Choroid plexus epithelial cell (primary cell): Measurements from ENCODE around the gene GNAT2.

ENCODE experiments used
- DNase-seq: peaks from one replicate; pipeline ENCODE4 v3.0.0-alpha.2; 2010; ENCODE audit warnings: low read depth
- H3K4me3 ChIP-seq: 2 replicates; pipeline ENCODE4 v1.5.1; 2011; ENCODE audit warnings: low read depth, mild to moderate bottlenecking, control low read depth, low read length, moderate library complexity
- CTCF ChIP-seq: conservative IDR thresholded peaks from 2 replicates; pipeline ENCODE4 v1.5.1; 2011; ENCODE audit warnings: low read depth, mild to moderate bottlenecking, control low read depth, inconsistent platforms, low read length, moderate library complexity

GNAT2 gene

GRCh38 chr1:109636201-109636952 is 17.0 kb upstream of the GNAT2 start:
- no peak for TF ChIP-seq CTCF
- H3K4me3 ChIP-seq: no peak overlapping the region
- DNase-seq: peak; percentile 69

GRCh38 chr1:109635862-109636200 is 16.4 kb upstream of the GNAT2 start:
- no peak for DNase-seq
- no peak for TF ChIP-seq CTCF
- H3K4me3 ChIP-seq: no peak overlapping the region

- no peak for TF ChIP-seq CTCF
- no peak overlapping the region for H3K4me3 ChIP-seq
- DNase-seq: no peak
These were observed 15.6 kb upstream of the GNAT2 start for GRCh38 chr1:109634771-109635750.

GRCh38 chr1:109634292-109634691 is 14.9 kb upstream of the GNAT2 start:
- no peak overlapping the region for H3K4me3 ChIP-seq
- no peak for TF ChIP-seq CTCF
- DNase-seq: no peak

- DNase-seq: no peak
- TF ChIP-seq CTCF: no peak
- H3K4me3 ChIP-seq: no peak overlapping the region
These were observed 13.4 kb upstream of the GNAT2 start for GRCh38 chr1:109632671-109633346.

GRCh38 chr1:109631513-109632505 is 12.4 kb upstream of the GNAT2 start:
- H3K4me3 ChIP-seq: no peak overlapping the region
- DNase-seq: no peak
- TF ChIP-seq CTCF: no peak
